Measurements from ENCODE around the gene YIF1B. TPM values are rescaled to one million over a fixed set of nuclear protein-coding genes. Genes with fewer than 3 reads are reported as not detected.

Gene YIF1B
- total and polyA plus RNA-seq, 9 donors: 8.5 to 37.2 (median 21.8) TPM

DNA sequence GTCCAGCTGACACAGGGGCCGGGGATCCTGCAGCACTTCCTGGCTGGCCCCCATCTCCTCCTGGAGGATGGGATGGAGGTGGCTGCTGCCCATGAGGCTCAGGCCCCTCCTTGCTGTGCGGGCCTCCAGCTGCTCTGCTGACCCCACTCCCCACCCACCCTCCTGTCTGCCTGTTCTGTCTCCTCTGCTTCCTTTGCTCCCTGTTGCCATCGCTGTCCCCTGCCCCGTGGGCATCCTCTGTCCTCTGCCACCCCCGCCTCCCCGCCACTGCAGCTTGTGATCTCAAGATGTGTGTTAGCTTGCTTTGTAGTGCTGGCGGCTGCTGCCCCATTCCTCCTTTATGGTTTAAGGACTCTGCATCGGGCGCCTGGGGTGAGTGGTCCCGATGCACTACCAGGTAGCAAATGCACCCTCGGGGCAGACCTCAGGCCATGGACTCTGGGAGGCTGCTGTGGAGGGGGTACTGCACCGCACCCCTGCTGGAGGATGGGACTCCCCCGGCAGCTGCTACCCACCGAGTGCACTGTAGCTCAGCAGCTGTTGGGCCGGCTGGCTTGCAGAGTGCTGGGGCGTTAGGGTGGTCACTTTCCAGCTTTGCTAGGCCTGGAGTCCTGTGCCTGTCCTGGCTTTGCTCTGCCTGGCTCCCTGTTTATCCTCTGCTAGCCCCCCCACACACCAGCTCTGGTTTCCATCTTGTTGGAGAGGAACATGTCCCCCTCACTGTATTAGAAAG, 27.5 kb downstream of the YIF1B start:
- Histone ChIP-seq H3K36me3 (no peaks in the 10 kb centered on the region), H3K27me3 (no peaks in the 10 kb centered on the region), H3K27ac (no peak overlapping the region), H3K9me3 (no peaks in the 10 kb centered on the region), H3K4me1 (ENCODE audit: insufficient read depth) (peaks cover 8% of the 10 kb centered on the region), H3K4me3 (no peak overlapping the region)
- DNase-seq: no peak
- WGBS, 3 donors: 72 to 75% (median 73%) methylated on average over 16 of the region's 16 CpGs
- intact Hi-C loops (cut with DNase I): no loop called here
- TF ChIP-seq POLR2A (IDR thresholded peaks at IDR 0.05): no peak
- TF ChIP-seq, protein P1, sequence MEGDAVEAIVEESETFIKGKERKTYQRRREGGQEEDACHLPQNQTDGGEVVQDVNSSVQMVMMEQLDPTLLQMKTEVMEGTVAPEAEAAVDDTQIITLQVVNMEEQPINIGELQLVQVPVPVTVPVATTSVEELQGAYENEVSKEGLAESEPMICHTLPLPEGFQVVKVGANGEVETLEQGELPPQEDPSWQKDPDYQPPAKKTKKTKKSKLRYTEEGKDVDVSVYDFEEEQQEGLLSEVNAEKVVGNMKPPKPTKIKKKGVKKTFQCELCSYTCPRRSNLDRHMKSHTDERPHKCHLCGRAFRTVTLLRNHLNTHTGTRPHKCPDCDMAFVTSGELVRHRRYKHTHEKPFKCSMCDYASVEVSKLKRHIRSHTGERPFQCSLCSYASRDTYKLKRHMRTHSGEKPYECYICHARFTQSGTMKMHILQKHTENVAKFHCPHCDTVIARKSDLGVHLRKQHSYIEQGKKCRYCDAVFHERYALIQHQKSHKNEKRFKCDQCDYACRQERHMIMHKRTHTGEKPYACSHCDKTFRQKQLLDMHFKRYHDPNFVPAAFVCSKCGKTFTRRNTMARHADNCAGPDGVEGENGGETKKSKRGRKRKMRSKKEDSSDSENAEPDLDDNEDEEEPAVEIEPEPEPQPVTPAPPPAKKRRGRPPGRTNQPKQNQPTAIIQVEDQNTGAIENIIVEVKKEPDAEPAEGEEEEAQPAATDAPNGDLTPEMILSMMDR (IDR thresholded peaks at IDR 0.05): no peak
- TF ChIP-seq EP300 (IDR thresholded peaks at IDR 0.05): no peak

DNA sequence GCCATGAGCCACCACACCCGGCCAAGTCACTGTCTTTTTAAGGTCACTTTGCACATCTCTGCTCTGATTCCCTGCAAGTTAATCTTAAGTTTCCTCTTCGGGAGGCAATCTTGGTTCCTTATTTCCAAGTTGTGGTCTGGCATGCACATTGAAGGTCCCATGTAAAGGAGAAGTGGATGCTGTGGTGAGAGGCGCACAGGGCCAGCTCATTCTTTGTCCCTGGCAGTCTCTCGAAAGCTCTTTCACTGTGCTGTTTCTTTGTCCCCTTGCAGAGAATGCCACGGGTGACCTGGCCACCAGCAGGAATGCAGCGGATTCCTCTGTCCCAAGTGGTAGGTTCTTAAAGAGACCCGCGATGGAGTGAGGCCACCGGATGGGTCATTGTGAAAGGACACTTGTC, 28.1 kb downstream of the YIF1B start:
- 75 to 86% (median 82%) methylated on average over 9 of the region's 9 CpGs for WGBS, 3 donors
- intact Hi-C loops (cut with DNase I): no loop called here
- Histone ChIP-seq H3K27me3 (no peaks in the 10 kb centered on the region), H3K27ac (no peak overlapping the region), H3K36me3 (no peaks in the 10 kb centered on the region), H3K4me3 (no peak overlapping the region), H3K9me3 (no peaks in the 10 kb centered on the region), H3K4me1 (ENCODE audit: insufficient read depth) (peaks cover 9% of the 10 kb centered on the region)
- TF ChIP-seq, protein P1 (IDR thresholded peaks at IDR 0.05): no peak
- TF ChIP-seq POLR2A (IDR thresholded peaks at IDR 0.05) (no peak), EP300 (IDR thresholded peaks at IDR 0.05) (no peak)
- DNase-seq: no peak

DNA sequence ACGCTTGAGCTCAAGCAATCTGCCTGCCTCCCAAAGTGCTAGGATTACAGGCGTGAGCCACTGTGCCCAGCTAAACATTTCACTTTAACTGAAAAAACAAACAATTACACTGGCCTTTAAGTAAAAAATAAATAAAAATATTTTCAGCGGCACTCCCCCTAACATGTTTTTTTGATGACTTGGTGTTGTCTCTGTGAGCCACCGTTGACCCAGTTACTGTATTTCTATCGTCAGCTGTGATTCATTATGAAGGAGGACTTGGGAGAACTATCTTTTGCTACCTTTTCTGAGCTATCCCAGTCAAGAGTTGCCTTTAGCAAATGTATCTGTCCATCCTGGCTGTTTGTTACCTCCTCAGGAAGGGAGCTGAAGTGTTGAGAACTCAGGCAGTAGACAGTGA, 30.2 kb downstream of the YIF1B start:
- no peaks in the 10 kb centered on the region for H3K27me3 ChIP-seq
- intact Hi-C loops (cut with DNase I): no loop called here
- 45 to 66% (median 61%) methylated on average over 5 of the region's 5 CpGs for WGBS, 3 donors
- H3K4me3 ChIP-seq: no peak overlapping the region
- TF ChIP-seq EP300 (IDR thresholded peaks at IDR 0.05): no peak
- TF ChIP-seq, protein P1 (IDR thresholded peaks at IDR 0.05): no peak
- TF ChIP-seq POLR2A (IDR thresholded peaks at IDR 0.05): no peak
- DNase-seq: no peak
- no peaks in the 10 kb centered on the region for H3K36me3 ChIP-seq
- H3K27ac ChIP-seq: no peak overlapping the region
- peaks cover 15% of the 10 kb centered on the region for H3K4me1 ChIP-seq (ENCODE audit: insufficient read depth)
- H3K9me3 ChIP-seq: no peaks in the 10 kb centered on the region

DNA sequence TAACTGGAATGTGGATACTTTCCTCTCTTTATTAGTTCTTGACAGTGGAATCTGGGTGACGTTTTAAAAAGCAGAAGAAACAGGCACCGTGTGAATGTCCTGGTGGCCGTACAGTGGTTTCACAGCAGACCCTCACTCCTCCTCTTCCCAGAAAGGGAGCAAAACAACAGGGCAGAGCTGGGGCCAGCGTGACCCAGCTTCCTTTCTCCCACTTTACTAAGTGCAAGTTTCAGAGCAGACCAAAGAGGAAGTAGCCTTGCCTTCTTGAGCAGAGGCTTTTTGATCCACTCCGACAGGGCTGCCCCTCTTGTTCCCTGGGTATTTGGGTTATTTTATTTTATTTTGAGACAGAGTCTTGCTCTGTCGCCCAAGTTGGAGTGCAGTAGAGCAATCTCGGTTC, 31.3 kb downstream of the YIF1B start:
- no peak for DNase-seq
- intact Hi-C loops (cut with DNase I): no loop called here
- WGBS, 3 donors: 10 to 26% (median 10%) methylated on average over 7 of the region's 7 CpGs

More for the DNA sequence above, 31.3 kb downstream of the YIF1B start:
- H3K36me3 ChIP-seq: no peaks in the 10 kb centered on the region
- TF ChIP-seq EP300 (IDR thresholded peaks at IDR 0.05): no peak
- TF ChIP-seq, protein P1 (IDR thresholded peaks at IDR 0.05): no peak
- no peak for TF ChIP-seq POLR2A (IDR thresholded peaks at IDR 0.05)
- H3K27me3 ChIP-seq: no peaks in the 10 kb centered on the region
- H3K9me3 ChIP-seq: no peaks in the 10 kb centered on the region
- H3K4me1 ChIP-seq (ENCODE audit: insufficient read depth): peaks cover 15% of the 10 kb centered on the region
- no peak overlapping the region for H3K4me3 ChIP-seq
- peak overlapping the region in 1 of 2 donors; percentile 41 for H3K27ac ChIP-seq
